GM18861 (cell line): ENCODE measurements around the gene FAM219B.
"Not testable (repeated sequence)": the region's sequence is repeated elsewhere in the genome, so short reads cannot be mapped to it uniquely, and the experiment has no call there.

ENCODE experiments used
- ATAC-seq: cut with Tn5 transposase; IDR thresholded peaks from one replicate; pipeline ENCODE4 v1.9.1; 2021; ENCODE audit not compliant: unreplicated experiment

Gene FAM219B, protein sequence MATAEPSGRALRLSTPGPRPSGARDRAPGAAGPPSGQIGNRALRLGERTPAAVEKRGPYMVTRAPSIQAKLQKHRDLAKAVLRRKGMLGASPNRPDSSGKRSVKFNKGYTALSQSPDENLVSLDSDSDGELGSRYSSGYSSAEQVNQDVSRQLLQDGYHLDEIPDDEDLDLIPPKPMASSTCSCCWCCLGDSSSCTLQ

DNA sequence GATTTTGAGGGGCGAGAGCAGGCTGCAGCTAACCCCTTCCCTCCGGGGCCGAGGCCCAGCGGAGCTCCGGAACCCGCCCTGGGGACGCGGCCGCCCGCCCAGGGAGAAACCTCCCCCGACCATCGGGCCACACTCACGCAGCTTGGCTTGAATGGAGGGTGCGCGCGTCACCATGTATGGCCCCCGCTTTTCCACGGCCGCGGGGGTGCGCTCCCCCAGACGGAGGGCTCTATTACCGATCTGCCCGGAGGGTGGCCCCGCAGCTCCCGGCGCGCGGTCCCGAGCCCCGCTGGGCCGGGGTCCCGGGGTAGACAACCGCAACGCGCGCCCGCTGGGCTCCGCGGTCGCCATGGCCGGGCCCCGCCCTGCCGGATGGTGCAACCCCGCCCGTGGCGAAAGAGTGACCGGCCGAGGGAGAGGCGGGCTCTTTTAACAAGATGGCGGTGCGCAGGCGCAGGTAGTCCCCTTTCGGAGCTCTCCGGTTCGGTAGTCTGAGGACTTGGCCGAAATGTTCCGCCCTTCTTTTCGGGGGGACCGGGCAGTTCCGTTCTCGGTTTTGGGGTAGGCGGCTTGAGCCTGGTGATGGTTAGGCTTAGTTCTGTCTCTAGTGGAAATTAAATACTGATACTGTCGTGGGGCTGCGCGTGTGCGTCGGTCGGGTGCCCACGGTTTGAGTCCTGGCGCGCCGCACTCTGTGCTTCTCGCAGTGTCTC, at the start of gene FAM219B:
FAM219B (minus strand) TSS at position 402 of the 713 bp plus-strand sequence; CDS start at position 351, 51 bp downstream.
- ATAC-seq = peak; percentile 79

DNA sequence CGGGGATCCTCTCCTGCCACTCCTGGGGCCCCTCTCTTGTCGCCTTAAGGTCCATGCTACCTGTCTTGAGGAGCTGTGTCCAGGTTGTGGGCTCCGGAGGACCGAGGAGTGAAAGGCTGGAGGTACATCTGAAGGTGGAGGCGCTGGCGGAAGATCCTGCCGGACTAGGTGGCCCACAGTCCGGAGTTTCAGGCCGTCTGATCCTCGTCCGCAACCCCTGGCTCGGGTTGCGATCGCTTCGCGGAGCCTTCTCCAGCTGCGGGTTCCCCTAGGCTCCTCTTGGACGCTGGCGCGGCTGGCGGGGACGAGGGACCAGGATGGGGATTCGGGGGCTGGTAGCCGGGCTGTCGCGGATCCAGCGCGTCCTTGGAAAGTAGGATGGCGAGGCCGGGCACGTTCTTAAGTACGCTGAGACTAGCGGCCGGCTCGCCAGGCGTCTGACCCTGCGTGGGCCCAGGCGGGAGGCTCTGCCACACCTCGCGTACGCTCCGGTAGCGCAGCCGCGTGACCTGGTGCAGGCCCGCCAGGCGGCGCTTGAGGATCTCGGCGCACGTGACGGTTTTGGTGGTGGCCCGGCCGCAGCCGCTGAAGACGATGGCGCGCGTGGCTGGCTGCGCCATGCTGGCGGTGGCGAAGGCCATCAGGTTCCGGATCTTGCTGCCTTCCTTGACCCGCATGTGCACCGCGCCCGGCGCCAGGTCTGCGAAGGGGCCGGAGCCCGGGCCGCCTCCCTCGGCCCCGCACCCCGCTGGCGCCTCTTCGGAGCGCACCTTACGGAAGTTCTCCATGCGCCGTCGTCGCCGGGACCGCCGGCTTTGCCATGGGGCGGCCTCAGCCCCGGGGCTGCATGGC, 49.4 kb upstream of the FAM219B start:
- ATAC-seq = peak; percentile 34

DNA sequence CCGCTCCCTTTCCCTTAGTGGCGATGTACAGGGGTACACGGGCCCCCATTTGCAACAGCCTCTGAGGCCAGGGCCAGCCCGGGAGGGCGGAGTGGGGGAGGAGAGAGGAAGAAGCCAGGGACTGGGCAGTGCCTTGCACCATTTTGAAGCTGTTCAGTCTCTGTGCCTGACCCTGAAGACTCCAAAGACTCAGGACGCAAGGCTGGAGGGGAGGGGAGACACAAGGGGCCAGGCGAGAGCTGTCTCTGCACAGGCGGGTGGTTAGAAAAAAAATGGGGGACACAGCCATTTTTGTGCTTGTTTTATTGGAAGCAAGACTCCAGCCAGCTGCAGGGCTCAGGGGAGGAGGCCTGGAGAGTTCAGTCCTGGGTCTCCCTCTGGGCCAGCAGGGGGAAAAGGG, 48.4 kb upstream of the FAM219B start:
- ATAC-seq = no peak

- no peak for ATAC-seq
Observed at GRCh38 chr15:74954515-74954914, 47.9 kb upstream of the FAM219B start.

DNA sequence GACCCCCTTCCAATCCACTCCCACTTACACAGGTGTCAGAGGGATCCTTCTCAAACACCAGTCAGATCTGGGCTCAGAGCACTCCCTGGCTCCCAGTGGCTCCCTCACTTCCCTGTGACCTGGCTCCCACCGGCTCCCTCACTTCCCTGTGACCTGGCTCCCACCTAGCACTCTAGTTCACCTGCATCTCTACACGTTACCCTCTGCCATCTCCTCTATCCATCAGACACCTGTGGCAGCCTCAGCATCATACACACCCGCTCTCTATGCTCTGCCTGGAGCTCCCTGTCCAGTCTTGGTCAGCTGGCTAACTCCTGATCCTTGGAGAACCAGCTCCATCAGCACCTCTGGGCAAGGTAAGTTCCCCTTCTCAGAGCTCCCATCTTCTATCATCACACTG, 44.4 kb upstream of the FAM219B start:
- no peak for ATAC-seq

GRCh38 chr15:74950078-74950908, 43.6 kb upstream of the FAM219B start:
- no peak for ATAC-seq

DNA sequence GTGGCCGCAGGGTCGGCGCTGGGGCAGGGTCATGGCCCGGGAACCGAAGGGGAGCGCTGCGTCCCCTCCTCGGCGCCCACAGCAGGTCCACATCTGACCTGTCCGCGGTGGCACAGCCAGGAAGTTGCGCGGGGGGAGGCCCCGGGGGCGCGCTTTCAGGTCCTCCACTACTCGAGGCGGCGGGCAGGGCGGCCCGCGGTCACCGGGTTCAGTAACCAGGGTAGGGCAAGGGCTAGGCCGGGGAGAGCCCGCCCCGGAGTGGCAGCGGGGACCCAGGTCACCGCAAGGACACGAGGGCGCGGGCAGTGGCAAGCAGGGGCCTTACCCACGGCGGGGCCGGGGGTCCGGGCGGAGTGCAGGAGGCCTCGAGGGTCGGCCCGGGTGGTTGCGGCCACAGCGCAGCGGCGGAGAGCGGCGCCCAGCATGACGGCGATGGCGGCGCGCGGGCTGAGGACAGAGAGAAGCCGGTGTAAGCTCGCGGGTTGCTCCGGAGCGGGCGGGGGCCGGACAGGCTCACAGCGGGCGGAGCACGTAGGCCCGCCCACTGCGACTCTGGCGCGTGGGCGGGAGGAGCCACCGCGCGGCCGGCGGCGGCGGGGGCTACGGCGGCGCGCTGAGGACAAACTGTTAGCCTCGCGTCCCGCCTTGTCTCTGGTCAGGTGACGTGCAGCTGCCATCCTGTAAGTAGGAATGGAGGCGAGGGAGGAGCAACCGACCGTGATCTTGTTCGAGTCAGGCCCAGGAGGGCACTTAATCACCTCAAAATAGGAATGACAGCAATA, 31.1 kb upstream of the FAM219B start, which contains the start of gene COX5A:
COX5A (minus strand) TSS at position 484 of the 782 bp plus-strand sequence; CDS start at position 425, 59 bp downstream.
- ATAC-seq = peak; percentile 80

DNA sequence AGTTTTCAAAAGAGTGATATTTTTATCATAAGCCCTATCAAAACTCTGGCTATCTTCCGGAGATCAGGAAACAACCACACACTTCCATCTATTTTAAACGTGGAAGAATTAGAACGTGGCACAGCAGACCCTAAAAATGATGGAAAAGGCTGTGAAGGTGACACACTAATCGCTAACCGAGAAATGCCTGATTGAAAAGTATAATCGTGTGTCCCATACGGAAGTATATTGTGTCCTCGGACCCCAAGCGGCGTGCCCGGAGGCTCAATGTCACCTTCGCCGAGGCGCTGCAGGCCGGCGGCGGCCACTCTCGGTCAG, 30.6 kb upstream of the FAM219B start:
- no peak for ATAC-seq

- ATAC-seq = not testable (repeated sequence)
Observed at GRCh38 chr15:74935193-74935592, 28.5 kb upstream of the FAM219B start.

GRCh38 chr15:74933573-74933972, 26.9 kb upstream of the FAM219B start:
- no peak for ATAC-seq

DNA sequence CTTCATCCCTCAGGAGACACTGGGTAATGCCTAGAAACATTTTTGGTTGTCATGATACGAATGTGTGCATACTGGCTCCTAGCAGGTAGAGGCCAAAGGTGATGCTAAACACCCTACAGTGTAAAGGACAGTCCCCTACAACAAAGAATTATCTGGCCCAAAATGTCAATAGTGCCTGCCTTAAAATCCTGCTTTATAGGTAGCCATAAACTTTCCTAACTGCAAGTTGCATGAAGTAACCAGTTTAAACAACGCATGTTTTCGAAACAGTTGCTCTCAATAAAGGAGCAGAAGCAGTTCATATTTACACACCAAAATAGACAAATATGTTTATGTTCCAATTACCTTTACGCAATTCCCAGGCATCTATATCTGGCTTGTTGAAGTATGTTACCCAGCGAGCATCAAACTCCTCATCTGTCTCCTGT, 22.1 kb upstream of the FAM219B start:
- no peak for ATAC-seq

DNA sequence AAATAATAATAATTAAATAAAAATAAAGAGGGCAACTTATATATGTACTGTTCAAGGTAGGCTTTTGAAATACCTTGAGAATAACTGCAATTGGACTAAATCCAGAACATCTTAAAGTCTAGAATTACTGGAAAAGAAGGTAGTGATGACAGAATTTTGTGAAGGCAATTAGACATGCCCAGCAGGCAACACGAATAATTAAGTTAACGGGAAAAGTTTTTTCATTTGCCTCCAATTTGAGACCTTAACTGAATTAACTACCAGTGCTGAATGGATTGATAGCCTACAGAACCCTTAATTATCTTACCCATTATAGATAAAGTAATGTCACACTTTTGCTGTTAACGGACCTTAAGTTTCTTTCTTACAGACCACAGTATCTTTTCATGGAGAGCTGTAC, 17.9 kb upstream of the FAM219B start:
- no peak for ATAC-seq

- no peak for ATAC-seq
Observed at GRCh38 chr15:74920456-74920855, 13.8 kb upstream of the FAM219B start.

- ATAC-seq = no peak
Observed at GRCh38 chr15:74917676-74918075, 11.0 kb upstream of the FAM219B start.

GRCh38 chr15:74913799-74914198, 7.1 kb upstream of the FAM219B start:
- not testable (repeated sequence) for ATAC-seq

GRCh38 chr15:74913041-74913440, 6.4 kb upstream of the FAM219B start:
- ATAC-seq = no peak

GRCh38 chr15:74908635-74909034, 2.0 kb upstream of the FAM219B start:
- ATAC-seq = no peak

DNA sequence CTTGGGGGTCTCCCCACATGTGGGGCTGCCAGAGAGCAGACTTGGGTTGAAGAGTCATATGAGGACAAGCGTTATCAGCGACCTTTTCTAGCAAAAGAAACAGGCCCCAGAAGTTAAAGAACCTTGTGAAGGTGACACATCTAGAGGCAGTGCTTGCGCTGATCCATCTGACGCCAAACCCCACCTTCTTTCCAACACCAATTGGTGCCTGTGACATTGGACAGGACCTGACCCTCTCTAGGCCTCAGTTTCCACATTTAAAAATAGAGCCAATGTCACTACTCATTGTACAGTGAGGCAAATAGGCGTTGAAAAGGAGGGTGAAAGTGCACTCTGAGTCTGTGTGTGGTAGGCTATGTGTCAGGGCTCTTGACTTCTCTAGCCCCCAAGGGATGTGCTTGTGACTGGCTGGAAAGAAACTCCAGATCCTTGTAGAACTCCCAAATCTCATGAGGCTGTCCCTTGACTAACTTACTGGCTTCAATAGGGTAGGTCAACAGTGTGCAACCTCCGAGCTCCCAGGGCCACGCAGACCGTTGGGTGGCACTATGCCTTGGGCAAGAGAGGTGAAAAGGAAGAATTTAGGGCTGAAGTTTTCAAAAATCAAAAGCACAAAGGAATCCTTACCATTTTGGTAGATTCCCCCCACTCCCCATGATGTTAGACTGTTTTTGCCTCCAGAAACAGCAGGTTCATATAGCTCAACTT, 666 bp upstream of the FAM219B start:
- peak; percentile 15 for ATAC-seq

- no peak for ATAC-seq
Observed at GRCh38 chr15:74906067-74906449, 593 bp downstream of the FAM219B start.
